ENCODE measurements around the gene SPON1. TPM values are rescaled to one million over a fixed set of nuclear protein-coding genes. Genes with fewer than 3 reads are reported as not detected.

Gene SPON1
- 23.8 TPM for polyA plus RNA-seq (2013, experiment 1 of 2)
- 24.4 TPM for polyA plus RNA-seq (2013, experiment 2 of 2)

GRCh38 chr11:13962562-13963168 is at the start of gene SPON1:
SPON1 (plus strand) TSS chr11:13962723; CDS start chr11:13962905, 182 bp downstream.
- WGBS, 2 donors (ENCODE audit: extremely low coverage in 2 of 2, insufficient read length in 2 of 2, insufficient replicate concordance in 1 of 2): no CpG with 5 or more reads among the region's 74 CpGs
- peak; percentile 75 for DNase-seq (ENCODE audit: low spot score)
- H3K27me3 ChIP-seq (ENCODE audit: control insufficient read depth in 3 of 3, insufficient read depth in 3 of 3, low read depth in 1 of 3, low read length in 3 of 3): peaks cover 2 to 83% (median 26%) of the 10 kb centered on the region in 3 experiments

DNA sequence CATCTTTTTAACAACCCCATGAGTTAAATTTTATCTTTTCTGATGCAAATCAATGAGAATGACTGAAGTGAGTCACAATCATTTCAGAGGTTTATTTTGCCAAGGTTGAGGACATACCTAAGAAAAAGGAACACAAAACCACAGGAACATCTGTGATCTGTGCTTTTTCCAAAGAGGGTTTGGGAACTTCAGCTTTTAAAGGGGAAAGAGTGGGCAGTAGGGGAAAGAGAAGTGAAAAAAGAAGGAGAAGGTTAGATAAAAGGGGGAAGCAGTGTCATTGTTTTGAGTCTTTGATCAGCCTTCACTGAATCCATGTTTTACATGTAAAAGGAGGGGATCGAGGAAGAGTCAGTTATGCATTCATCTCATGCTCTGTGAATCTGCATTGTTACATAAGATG is 45.3 kb upstream of the SPON1 start:
- Histone ChIP-seq H2BK15ac (ENCODE audit: low read length) (no peak overlapping the region), H3K4me1 (ENCODE audit: control insufficient read depth in 2 of 2, insufficient read depth in 1 of 2, low read depth in 1 of 2, low read length in 2 of 2) (no peaks in the 10 kb centered on the region), H2BK5ac (ENCODE audit: low read length) (no peak overlapping the region), H2BK12ac (ENCODE audit: low read length) (no peak overlapping the region), H3K36me3 (replicated peaks in 1 of 2; ENCODE audit: control insufficient read depth in 2 of 2, insufficient read depth in 2 of 2, low read length in 2 of 2) (no peaks in the 10 kb centered on the region), H4K8ac (ENCODE audit: low read depth, low read length) (no peak overlapping the region), H3K14ac (ENCODE audit: low read length) (no peak overlapping the region), H3K4me2 (ENCODE audit: insufficient read depth, low read length, poor library complexity, severe bottlenecking) (no peak overlapping the region), H3K27ac (replicated peaks; ENCODE audit: low read length) (no peak overlapping the region), H2AK5ac (ENCODE audit: low read depth, low read length) (no peak overlapping the region), H3K18ac (ENCODE audit: low read length) (no peak overlapping the region), H3K9ac (ENCODE audit: low read depth, low read length, poor library complexity) (no peak overlapping the region), H3K27me3 (ENCODE audit: control insufficient read depth in 3 of 3, insufficient read depth in 3 of 3, low read depth in 1 of 3, low read length in 3 of 3) (no peaks in the 10 kb centered on the region), H4K91ac (ENCODE audit: low read depth, low read length, poor library complexity) (no peak overlapping the region), H2BK120ac (ENCODE audit: low read depth, low read length) (no peak overlapping the region), H3K23ac (ENCODE audit: low read depth, low read length, poor library complexity) (no peak overlapping the region), H2AFZ (ENCODE audit: low read length) (no peak overlapping the region), H3K4me3 (ENCODE audit: low read length in 2 of 2) (no peak overlapping the region), H3K4ac (ENCODE audit: low read length) (no peak overlapping the region), H3K9me3 (replicated peaks in 1 of 2; ENCODE audit: control insufficient read depth in 2 of 2, insufficient read depth in 1 of 2, low read depth in 1 of 2, low read length in 2 of 2) (no peaks in the 10 kb centered on the region), H3K79me1 (ENCODE audit: low read depth, low read length) (no peaks in the 10 kb centered on the region)
- WGBS, 2 donors (ENCODE audit: extremely low coverage in 2 of 2, insufficient read length in 2 of 2, insufficient replicate concordance in 1 of 2): no CpG with 5 or more reads among the region's 1 CpG
- DNase-seq (ENCODE audit: low spot score): no peak

More at GRCh38 chr11:13962562-13963168, at the start of gene SPON1:
- H3K9ac ChIP-seq (ENCODE audit: low read depth, low read length, poor library complexity): peak within 1 kb of the TSS; percentile 86
- H2AFZ ChIP-seq (ENCODE audit: low read length): peak within 1 kb of the TSS; percentile 87
- peaks cover 1 to 13% of the 10 kb centered on the region in 2 donors for H3K4me1 ChIP-seq (ENCODE audit: control insufficient read depth in 2 of 2, insufficient read depth in 1 of 2, low read depth in 1 of 2, low read length in 2 of 2)
- peak within 1 kb of the TSS; percentile 17 for H3K23ac ChIP-seq (ENCODE audit: low read depth, low read length, poor library complexity)
- H3K14ac ChIP-seq (ENCODE audit: low read length): peak within 1 kb of the TSS; percentile 83
- no peak within 1 kb of the TSS for H3K4ac ChIP-seq (ENCODE audit: low read length)
- H3K27ac ChIP-seq (replicated peaks; ENCODE audit: low read length): no peak within 1 kb of the TSS
- H4K91ac ChIP-seq (ENCODE audit: low read depth, low read length, poor library complexity): peak within 1 kb of the TSS; percentile 46
- H3K79me1 ChIP-seq (ENCODE audit: low read depth, low read length): no peaks in the 10 kb centered on the region
- H2BK5ac ChIP-seq (ENCODE audit: low read length): peak within 1 kb of the TSS; percentile 71
- peak within 1 kb of the TSS; percentile 6 to 90 for H3K4me3 ChIP-seq (ENCODE audit: low read length in 2 of 2)
- no peaks in the 10 kb centered on the region for H3K9me3 ChIP-seq (replicated peaks in 1 of 2; ENCODE audit: control insufficient read depth in 2 of 2, insufficient read depth in 1 of 2, low read depth in 1 of 2, low read length in 2 of 2)
- peak within 1 kb of the TSS; percentile 85 for H2BK12ac ChIP-seq (ENCODE audit: low read length)
- H2BK120ac ChIP-seq (ENCODE audit: low read depth, low read length): peak within 1 kb of the TSS; percentile 82
- peak within 1 kb of the TSS; percentile 30 for H2AK5ac ChIP-seq (ENCODE audit: low read depth, low read length)
- no peak within 1 kb of the TSS for H4K8ac ChIP-seq (ENCODE audit: low read depth, low read length)
- H2BK15ac ChIP-seq (ENCODE audit: low read length): peak within 1 kb of the TSS; percentile 73
- H3K4me2 ChIP-seq (ENCODE audit: insufficient read depth, low read length, poor library complexity, severe bottlenecking): peak within 1 kb of the TSS; percentile 97
- H3K36me3 ChIP-seq (replicated peaks in 1 of 2; ENCODE audit: control insufficient read depth in 2 of 2, insufficient read depth in 2 of 2, low read length in 2 of 2): no peaks in the 10 kb centered on the region
- H3K18ac ChIP-seq (ENCODE audit: low read length): peak within 1 kb of the TSS; percentile 98

GRCh38 chr11:13917904-13918303 is 44.6 kb upstream of the SPON1 start:
- H4K91ac ChIP-seq (ENCODE audit: low read depth, low read length, poor library complexity): no peak overlapping the region
- DNase-seq (ENCODE audit: low spot score): no peak
- no peak overlapping the region for H3K27ac ChIP-seq (replicated peaks; ENCODE audit: low read length)
- H2AFZ ChIP-seq (ENCODE audit: low read length): no peak overlapping the region
- H3K4me1 ChIP-seq (ENCODE audit: control insufficient read depth in 2 of 2, insufficient read depth in 1 of 2, low read depth in 1 of 2, low read length in 2 of 2): no peaks in the 10 kb centered on the region
- H3K23ac ChIP-seq (ENCODE audit: low read depth, low read length, poor library complexity): no peak overlapping the region
- no peak overlapping the region for H2BK120ac ChIP-seq (ENCODE audit: low read depth, low read length)
- H3K14ac ChIP-seq (ENCODE audit: low read length): no peak overlapping the region
- H3K27me3 ChIP-seq (ENCODE audit: control insufficient read depth in 3 of 3, insufficient read depth in 3 of 3, low read depth in 1 of 3, low read length in 3 of 3): no peaks in the 10 kb centered on the region
- H4K8ac ChIP-seq (ENCODE audit: low read depth, low read length): no peak overlapping the region
- no peak overlapping the region for H2BK5ac ChIP-seq (ENCODE audit: low read length)
- no peak overlapping the region for H3K9ac ChIP-seq (ENCODE audit: low read depth, low read length, poor library complexity)
- no peak overlapping the region for H2AK5ac ChIP-seq (ENCODE audit: low read depth, low read length)
- no peak overlapping the region for H3K4ac ChIP-seq (ENCODE audit: low read length)
- H2BK15ac ChIP-seq (ENCODE audit: low read length): no peak overlapping the region
- no peak overlapping the region for H3K18ac ChIP-seq (ENCODE audit: low read length)
- no peak overlapping the region for H3K4me3 ChIP-seq (ENCODE audit: low read length in 2 of 2)
- H2BK12ac ChIP-seq (ENCODE audit: low read length): no peak overlapping the region
- H3K79me1 ChIP-seq (ENCODE audit: low read depth, low read length): no peaks in the 10 kb centered on the region
- H3K4me2 ChIP-seq (ENCODE audit: insufficient read depth, low read length, poor library complexity, severe bottlenecking): no peak overlapping the region
- no CpG with 5 or more reads among the region's 2 CpGs for WGBS, 2 donors (ENCODE audit: extremely low coverage in 2 of 2, insufficient read length in 2 of 2, insufficient replicate concordance in 1 of 2)
- no peaks in the 10 kb centered on the region for H3K9me3 ChIP-seq (replicated peaks in 1 of 2; ENCODE audit: control insufficient read depth in 2 of 2, insufficient read depth in 1 of 2, low read depth in 1 of 2, low read length in 2 of 2)
- H3K36me3 ChIP-seq (replicated peaks in 1 of 2; ENCODE audit: control insufficient read depth in 2 of 2, insufficient read depth in 2 of 2, low read length in 2 of 2): no peaks in the 10 kb centered on the region

DNA sequence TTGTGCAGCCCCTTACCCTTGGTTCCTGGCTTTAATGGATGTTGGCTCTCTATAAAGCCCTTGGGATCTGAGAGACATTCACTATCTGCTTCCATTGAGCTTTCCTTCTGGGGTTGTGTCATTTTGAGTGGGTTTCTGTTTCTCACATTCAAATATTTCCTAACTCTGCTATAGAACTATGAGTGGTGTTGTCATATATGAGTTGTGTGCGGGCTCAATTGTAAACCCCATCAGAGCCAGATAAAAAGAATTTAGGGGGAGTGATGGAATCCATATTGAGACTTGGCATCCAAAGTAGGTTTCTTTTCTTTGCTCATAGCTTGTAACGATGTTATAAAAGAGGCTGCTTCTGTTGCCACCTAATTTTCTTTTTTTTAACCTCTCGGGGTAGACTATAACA is 41.8 kb upstream of the SPON1 start:
- no peak for DNase-seq (ENCODE audit: low spot score)
- Histone ChIP-seq H2AFZ (ENCODE audit: low read length) (no peak overlapping the region), H3K9me3 (replicated peaks in 1 of 2; ENCODE audit: control insufficient read depth in 2 of 2, insufficient read depth in 1 of 2, low read depth in 1 of 2, low read length in 2 of 2) (no peaks in the 10 kb centered on the region), H4K91ac (ENCODE audit: low read depth, low read length, poor library complexity) (no peak overlapping the region), H2BK120ac (ENCODE audit: low read depth, low read length) (no peak overlapping the region), H3K4me3 (ENCODE audit: low read length in 2 of 2) (no peak overlapping the region), H3K4me1 (ENCODE audit: control insufficient read depth in 2 of 2, insufficient read depth in 1 of 2, low read depth in 1 of 2, low read length in 2 of 2) (no peaks in the 10 kb centered on the region), H2BK15ac (ENCODE audit: low read length) (no peak overlapping the region), H3K27me3 (ENCODE audit: control insufficient read depth in 3 of 3, insufficient read depth in 3 of 3, low read depth in 1 of 3, low read length in 3 of 3) (no peaks in the 10 kb centered on the region), H3K79me1 (ENCODE audit: low read depth, low read length) (no peaks in the 10 kb centered on the region), H3K18ac (ENCODE audit: low read length) (no peak overlapping the region), H3K9ac (ENCODE audit: low read depth, low read length, poor library complexity) (no peak overlapping the region), H3K14ac (ENCODE audit: low read length) (no peak overlapping the region), H3K4me2 (ENCODE audit: insufficient read depth, low read length, poor library complexity, severe bottlenecking) (no peak overlapping the region), H3K36me3 (replicated peaks in 1 of 2; ENCODE audit: control insufficient read depth in 2 of 2, insufficient read depth in 2 of 2, low read length in 2 of 2) (no peaks in the 10 kb centered on the region), H2BK12ac (ENCODE audit: low read length) (no peak overlapping the region), H2AK5ac (ENCODE audit: low read depth, low read length) (no peak overlapping the region), H3K23ac (ENCODE audit: low read depth, low read length, poor library complexity) (no peak overlapping the region), H3K27ac (replicated peaks; ENCODE audit: low read length) (no peak overlapping the region), H4K8ac (ENCODE audit: low read depth, low read length) (no peak overlapping the region), H3K4ac (ENCODE audit: low read length) (no peak overlapping the region), H2BK5ac (ENCODE audit: low read length) (no peak overlapping the region)
- WGBS, 2 donors (ENCODE audit: extremely low coverage in 2 of 2, insufficient read length in 2 of 2, insufficient replicate concordance in 1 of 2): no CpG with 5 or more reads among the region's 3 CpGs

Data from neuronal stem cell (in vitro differentiated cells).